H1 (cell line): ENCODE measurements around the gene ZSCAN25. TPM values are rescaled to one million over a fixed set of nuclear protein-coding genes. Genes with fewer than 3 reads are reported as not detected.

Experiments
- CTCF ChIA-PET: fragments of 300-600 bp; sonication (Branson Sonifier 250); formaldehyde crosslinking; loops from one replicate; lab custom pipeline; 2021; ENCODE audit not compliant: partially characterized antibody; lab: Charles Lee
- POLR2A ChIA-PET: fragments of 300-600 bp; sonication (Branson Sonifier 250); formaldehyde crosslinking; loops from one replicate; lab custom pipeline; 2021; ENCODE audit warnings: inconsistent platforms; ENCODE audit not compliant: partially characterized antibody; lab: Charles Lee
- DNase-seq, 2 experiments: peaks; one replicate each; pipeline versions ENCODE4 v3.0.0 to v3.0.0-alpha.2; 2010 to 2022; ENCODE audit warnings: low spot score in 2 of 2, low read depth in 1 of 2, mixed read lengths in 1 of 2
- FAIRE-seq: peaks from 2 replicates; lab custom pipeline; 2011; peaks lifted over from hg19 to GRCh38; lab: Jason Lieb, UNC
- H2AFZ ChIP-seq: 2 replicates; pipeline ENCODE4 v1.8.1; 2012; ENCODE audit warnings: low read length, inconsistent platforms
- H2AK5ac ChIP-seq: 2 replicates; pipeline ENCODE4 v1.6.1; 2013; ENCODE audit warnings: low read depth, low read length
- H2BK120ac ChIP-seq: replicated peaks from 2 replicates; pipeline ENCODE3; 2013; ENCODE audit warnings: low read depth, low read length, inconsistent platforms
- H2BK12ac ChIP-seq: 2 replicates; pipeline ENCODE4 v1.6.1; 2013; ENCODE audit warnings: low read depth, low read length
- H2BK15ac ChIP-seq: 2 replicates; pipeline ENCODE4 v1.6.1; 2013; ENCODE audit warnings: low read length
- H2BK20ac ChIP-seq: 2 replicates; pipeline ENCODE4 v1.6.1; 2013; ENCODE audit warnings: low read length
- H2BK5ac ChIP-seq: 2 replicates; pipeline ENCODE4 v1.6.1; 2013; ENCODE audit warnings: low read depth, low read length
- H3K14ac ChIP-seq: 2 replicates; pipeline ENCODE4 v1.6.1; 2013; ENCODE audit warnings: inconsistent platforms; ENCODE audit not compliant: insufficient read length
- H3K18ac ChIP-seq: 2 replicates; pipeline ENCODE4 v1.6.1; 2013; ENCODE audit warnings: low read length; ENCODE audit errors: extremely low read depth
- H3K23ac ChIP-seq: 2 replicates; pipeline ENCODE4 v1.6.1; 2013; ENCODE audit warnings: inconsistent platforms; ENCODE audit not compliant: insufficient read length
- H3K23me2 ChIP-seq: 2 replicates; pipeline ENCODE4 v1.6.1; 2013; ENCODE audit warnings: low read depth, low read length
- H3K27ac ChIP-seq: 2 replicates; pipeline ENCODE4 v1.6.1; 2011; ENCODE audit warnings: low read depth, low read length, inconsistent platforms
- H3K27me3 ChIP-seq, 4 experiments: replicated peaks in 1 of 4; 1 replicate in 1 of 4; 2 replicates in 3 of 4; pipeline versions ENCODE4 v1.6.1 to v1.8.1; 2011 to 2013; ENCODE audit warnings: low read length in 3 of 4, mild to moderate bottlenecking in 3 of 4, inconsistent platforms in 2 of 4, mixed read lengths in 2 of 4, moderate library complexity in 1 of 4; ENCODE audit not compliant: control insufficient read depth in 3 of 4, insufficient read depth in 3 of 4; ENCODE audit errors: extremely low read depth in 1 of 4
- H3K36me3 ChIP-seq, 4 experiments: 2 replicates each; pipeline versions ENCODE4 v1.6.1 to v1.8.1; 2011 to 2013; ENCODE audit warnings: mild to moderate bottlenecking in 4 of 4, low read length in 3 of 4, moderate library complexity in 2 of 4, control low read depth in 1 of 4, inconsistent platforms in 1 of 4; ENCODE audit not compliant: insufficient read depth in 4 of 4, control insufficient read depth in 2 of 4
- H3K4ac ChIP-seq: replicated peaks from 2 replicates; pipeline ENCODE3; 2013; ENCODE audit warnings: low read length, low read depth, mixed read lengths, inconsistent platforms; ENCODE audit not compliant: insufficient read length
- H3K4me1 ChIP-seq, 4 experiments: replicated peaks in 1 of 4; 1 replicate in 1 of 4; 2 replicates in 3 of 4; pipeline versions ENCODE4 v1.6.1 to v1.8.1; 2011 to 2013; ENCODE audit warnings: low read length in 3 of 4, inconsistent platforms in 2 of 4, mixed read lengths in 1 of 4; ENCODE audit not compliant: insufficient read depth in 4 of 4, control insufficient read depth in 3 of 4
- H3K4me2 ChIP-seq, 2 experiments: 2 replicates each; pipeline versions ENCODE4 v1.6.1 to v1.8.1; 2011 to 2013; ENCODE audit warnings: low read depth in 2 of 2, low read length in 2 of 2, control low read depth in 1 of 2, inconsistent platforms in 1 of 2, mild to moderate bottlenecking in 1 of 2; ENCODE audit not compliant: insufficient read depth in 1 of 2
- H3K4me3 ChIP-seq, 4 experiments: fragments of 200-600, 300-600 bp in 1 of 4; sonication (generic), shearing (Covaris generic), sonication (Bioruptor Twin) in 1 of 4; 2 replicates each; pipeline versions ENCODE4 v1.5.1 to v1.8.1; 2011 to 2016; ENCODE audit warnings: low read length in 4 of 4, low read depth in 3 of 4, control low read depth in 2 of 4, inconsistent platforms in 2 of 4, mild to moderate bottlenecking in 2 of 4, mixed read lengths in 1 of 4, moderate library complexity in 1 of 4; ENCODE audit not compliant: insufficient read depth in 2 of 4; ENCODE audit errors: extremely low read depth in 1 of 4
- H3K56ac ChIP-seq: replicated peaks from 2 replicates; pipeline ENCODE3; 2013; ENCODE audit warnings: low read depth, mild to moderate bottlenecking, mixed read lengths, low read length, inconsistent platforms; ENCODE audit not compliant: insufficient read length
- H3K79me1 ChIP-seq: 2 replicates; pipeline ENCODE4 v1.6.1; 2013; ENCODE audit warnings: low read depth, low read length, control low read depth
- H3K79me2 ChIP-seq, 2 experiments: 2 replicates each; pipeline versions ENCODE4 v1.6.1 to v1.8.1; 2012 to 2013; ENCODE audit warnings: low read length in 2 of 2, mild to moderate bottlenecking in 2 of 2, inconsistent platforms in 1 of 2; ENCODE audit not compliant: insufficient read depth in 2 of 2, control insufficient read depth in 1 of 2
- H3K9ac ChIP-seq, 4 experiments: replicated peaks in 1 of 4; 1 replicate in 1 of 4; 2 replicates in 3 of 4; pipeline versions ENCODE4 v1.6.1 to v1.8.1; 2011 to 2013; ENCODE audit warnings: low read depth in 3 of 4, low read length in 3 of 4, control low read depth in 2 of 4, mild to moderate bottlenecking in 2 of 4, moderate library complexity in 2 of 4, inconsistent platforms in 1 of 4; ENCODE audit errors: extremely low read depth in 1 of 4
- H3K9me3 ChIP-seq, 2 experiments: 2 replicates each; pipeline versions ENCODE4 v1.6.1 to v1.8.1; 2012 to 2013; ENCODE audit warnings: mild to moderate bottlenecking in 2 of 2, moderate library complexity in 2 of 2, control low read depth in 1 of 2, inconsistent platforms in 1 of 2, low read depth in 1 of 2, low read length in 1 of 2, mixed read lengths in 1 of 2; ENCODE audit not compliant: insufficient read depth in 2 of 2
- H4K20me1 ChIP-seq, 2 experiments: replicated peaks in 1 of 2; 2 replicates each; pipeline versions ENCODE3 to v1.8.1; 2011 to 2013; ENCODE audit warnings: inconsistent platforms in 2 of 2, low read length in 2 of 2, mild to moderate bottlenecking in 1 of 2; ENCODE audit not compliant: insufficient read depth in 2 of 2, control insufficient read depth in 1 of 2
- H4K5ac ChIP-seq: 2 replicates; pipeline ENCODE4 v1.6.1; 2013; ENCODE audit warnings: low read length, low read depth, mixed read lengths, inconsistent platforms; ENCODE audit not compliant: insufficient read length
- H4K8ac ChIP-seq: 2 replicates; pipeline ENCODE4 v1.8.0; 2013; ENCODE audit warnings: mild to moderate bottlenecking, moderate library complexity, low read length, inconsistent platforms; ENCODE audit not compliant: insufficient read depth; ENCODE audit errors: extremely low read depth
- H4K91ac ChIP-seq: replicated peaks from 2 replicates; pipeline ENCODE3; 2013; ENCODE audit warnings: low read length, mixed read lengths, inconsistent platforms; ENCODE audit not compliant: insufficient read length
- CBX8 ChIP-seq: fragments of 300-800, 300-1000 bp; sonication (generic); IDR thresholded peaks from 2 replicates; pipeline ENCODE4 v1.7.1; 2016; ENCODE audit warnings: low read depth, low read length, borderline replicate concordance
- CHD1 ChIP-seq: IDR thresholded peaks from 2 replicates; pipeline ENCODE4 v1.6.1; 2012; ENCODE audit warnings: low read depth, low read length, improper control_type of control experiment
- EGR1 ChIP-seq: IDR thresholded peaks from 2 replicates; pipeline ENCODE4 v1.6.1; 2011; ENCODE audit warnings: low read depth, low read length, borderline replicate concordance
- HDAC6 ChIP-seq: IDR thresholded peaks from one replicate; pipeline ENCODE4 v1.7.1; 2012; ENCODE audit warnings: low read depth, mild to moderate bottlenecking, inconsistent platforms, low read length, moderate library complexity
- KDM1A ChIP-seq: fragments of 200-600, 300-600 bp; sonication (generic); IDR thresholded peaks from 2 replicates; pipeline ENCODE4 v1.7.1; 2016; ENCODE audit warnings: mild to moderate bottlenecking, low read length, borderline replicate concordance
- PHF8 ChIP-seq: fragments of 200-600 bp; sonication (generic); conservative IDR thresholded peaks from 2 replicates; pipeline ENCODE4 v1.7.1; 2012; ENCODE audit warnings: low read depth, mild to moderate bottlenecking, inconsistent platforms, low read length, moderate library complexity
- POLR2A ChIP-seq, 2 experiments: IDR thresholded peaks; 1 replicate in 1 of 2; 2 replicates in 1 of 2; pipeline ENCODE4 v1.6.1; 2011; ENCODE audit warnings: low read depth in 2 of 2, low read length in 2 of 2, mild to moderate bottlenecking in 2 of 2; ENCODE audit errors: control extremely low read depth in 1 of 2
- POU5F1 ChIP-seq: IDR thresholded peaks from 2 replicates; pipeline ENCODE4 v1.6.1; 2011; ENCODE audit warnings: low read depth, mild to moderate bottlenecking, low read length, moderate library complexity
- TAF1 ChIP-seq: IDR thresholded peaks from 2 replicates; pipeline ENCODE4 v1.6.1; 2011; ENCODE audit warnings: mild to moderate bottlenecking, low read depth, low read length
- YY1 ChIP-seq: IDR thresholded peaks from 2 replicates; pipeline ENCODE4 v1.6.1; 2011; ENCODE audit warnings: low read depth, mild to moderate bottlenecking, low read length
- WGBS, 2 experiments: shearing (Covaris generic) in 1 of 2; methylation state at CpG; one replicate each; pipeline versions ENCODE4 v1.1.6 to v1.1.7; 2013 to 2015; ENCODE audit warnings: low lambda C conversion rate in 2 of 2, mixed read lengths in 2 of 2, inconsistent platforms in 1 of 2, low coverage in 1 of 2, missing lambda C conversion rate in 1 of 2; ENCODE audit not compliant: insufficient replicate concordance in 2 of 2, insufficient coverage in 1 of 2, insufficient read length in 1 of 2; ENCODE audit errors: extremely low coverage in 1 of 2, missing lambda C conversion rate in 1 of 2; 5-methylcytosine and 5-hydroxymethylcytosine counted together
- polyA plus RNA-seq, 7 experiments: library from polyadenylated mRNA; depleted of rRNA in 3 of 7; stranded (reverse) in 5 of 7; unstranded in 2 of 7; fragments of >200 nt in 5 of 7; fragments of 200-250 nt in 2 of 7; gene quantifications; 1 replicate in 5 of 7; 2 replicates in 1 of 7; 4 replicates in 1 of 7; pipeline versions ENCODE4 v1.2.1 to v1.2.3, GENCODE V29; 2011 to 2013; ENCODE audit warnings: missing spikeins in 2 of 7, mixed read lengths in 2 of 7
- total RNA-seq: library from RNA; stranded (reverse); fragmentation: NEBNext Ultra II Directional; extraction: Animal tissue kit (Norgen Biotek cat#: 25700); gene quantifications from 2 replicates; pipeline ENCODE4 v1.2.1, GENCODE V29; 2021
- TF ChIP-seq, protein P1 (sequence below): IDR thresholded peaks from 2 replicates; pipeline ENCODE4 v1.6.1; 2011; ENCODE audit warnings: low read length, improper control_type of control experiment

Gene ZSCAN25
- total and polyA plus RNA-seq, 2 of the 8 experiments (the other 6 are each of a cell fraction or from before 2014, with no cell fraction given) = 10.1 to 18.6 TPM

GRCh38 chr7:99625961-99626360 lies 9.2 kb downstream of the ZSCAN25 start:
- peaks cover 3 to 5% of the 10 kb centered on the region in 2 experiments for H4K20me1 ChIP-seq
- H2AK5ac ChIP-seq = no peak overlapping the region
- no peaks in the 10 kb centered on the region for H3K23me2 ChIP-seq
- H3K9me3 ChIP-seq = no peaks in the 10 kb centered on the region
- H2BK5ac ChIP-seq = no peak overlapping the region
- no peak overlapping the region for H3K18ac ChIP-seq
- peaks cover 4% of the 10 kb centered on the region for H3K79me1 ChIP-seq
- no peak overlapping the region for H2AFZ ChIP-seq
- no peak overlapping the region for H4K5ac ChIP-seq
- H3K27me3 ChIP-seq = no peaks in the 10 kb centered on the region
- H2BK12ac ChIP-seq = no peak overlapping the region
- H3K4me3 ChIP-seq = no peak overlapping the region
- 0 out of 4 replicates have a peak, but pooled peaks cover 0 to 4% of the 10 kb centered on the region in 2 experiments for H3K79me2 ChIP-seq
- CTCF ChIA-PET = interaction anchor here (1.2 to 1.4 kb wide), 2 partner anchors 11 to 49 kb away, joined by 3 to 5 read pairs; no protein-coding TSS in a partner anchor
- no peak overlapping the region for H2BK120ac ChIP-seq
- H3K4me2 ChIP-seq = no peak overlapping the region
- no peak for FAIRE-seq
- peaks cover 36 to 81% (median 66%) of the 10 kb centered on the region in 4 experiments for H3K36me3 ChIP-seq
- no peak overlapping the region for H3K27ac ChIP-seq
- H2BK15ac ChIP-seq = no peak overlapping the region
- H4K8ac ChIP-seq = no peak overlapping the region; the same call in 1 of the 2 replicates
- POLR2A ChIA-PET = interaction anchor here (0.8 kb wide), 1 partner anchor 16 kb away, joined by 3 read pairs; no protein-coding TSS in a partner anchor
- H3K4ac ChIP-seq = no peak overlapping the region
- no peak overlapping the region for H3K56ac ChIP-seq
- peaks cover 8 to 22% (median 12%) of the 10 kb centered on the region in 4 experiments for H3K4me1 ChIP-seq
- no peak overlapping the region for H2BK20ac ChIP-seq
- no peak overlapping the region for H3K14ac ChIP-seq
- WGBS, 2 experiments = 91% methylated on average over 4 of the region's 4 CpGs; no CpG with 5 or more reads in 1 of the 2 experiments
- H3K23ac ChIP-seq = no peak overlapping the region
- H4K91ac ChIP-seq = no peak overlapping the region
- DNase-seq = no peak
- no peak overlapping the region for H3K9ac ChIP-seq
- TF ChIP-seq POLR2A (IDR thresholded peaks at IDR 0.05; ENCODE audit: control extremely low read depth in 1 of 2, low read depth in 2 of 2, low read length in 2 of 2) = no peak
- no peak for TF ChIP-seq CBX8
- no peak for TF ChIP-seq CHD1
- no peak for TF ChIP-seq EGR1
- TF ChIP-seq TAF1 = no peak
- TF ChIP-seq POU5F1 = no peak
- TF ChIP-seq KDM1A = no peak
- no peak for TF ChIP-seq HDAC6
- TF ChIP-seq PHF8 = no peak
- no peak for TF ChIP-seq YY1
- TF ChIP-seq, protein P1, sequence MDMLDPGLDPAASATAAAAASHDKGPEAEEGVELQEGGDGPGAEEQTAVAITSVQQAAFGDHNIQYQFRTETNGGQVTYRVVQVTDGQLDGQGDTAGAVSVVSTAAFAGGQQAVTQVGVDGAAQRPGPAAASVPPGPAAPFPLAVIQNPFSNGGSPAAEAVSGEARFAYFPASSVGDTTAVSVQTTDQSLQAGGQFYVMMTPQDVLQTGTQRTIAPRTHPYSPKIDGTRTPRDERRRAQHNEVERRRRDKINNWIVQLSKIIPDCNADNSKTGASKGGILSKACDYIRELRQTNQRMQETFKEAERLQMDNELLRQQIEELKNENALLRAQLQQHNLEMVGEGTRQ = no peak
